Esophagus muscularis mucosa (tissue), 4 donors: Measurements from ENCODE around the gene WSCD2. TPM values are rescaled to one million over a fixed set of nuclear protein-coding genes. Genes with fewer than 3 reads are reported as not detected.

Experiments
- DNase-seq: peaks from one replicate; pipeline ENCODE4 v3.0.0-alpha.2; 2017; ENCODE audit errors: extremely low spot score
- H3K27ac ChIP-seq, 4 donors: fragments of 200-600 bp; sonication (generic); replicated peaks in 1 of 4; 1 replicate in 3 of 4; 2 replicates in 1 of 4; pipeline ENCODE4 v1.5.1; 2016 to 2019; ENCODE audit warnings: mild to moderate bottlenecking in 1 of 4
- H3K27me3 ChIP-seq, 4 donors: fragments of 200-600 bp; sonication (generic); one replicate each; pipeline versions ENCODE4 v1.5.1 to v1.6.0; 2016 to 2019
- H3K36me3 ChIP-seq, 4 donors: fragments of 200-600 bp; sonication (generic); one replicate each; pipeline ENCODE4 v1.5.1; 2016 to 2019
- H3K4me1 ChIP-seq, 4 donors: fragments of 200-600 bp; sonication (generic); one replicate each; pipeline ENCODE4 v1.5.1; 2016 to 2019
- H3K4me3 ChIP-seq, 4 donors: fragments of 200-600 bp; sonication (generic); 1 replicate in 2 of 4; 2 replicates in 2 of 4; pipeline ENCODE4 v1.5.1; 2016 to 2019; ENCODE audit warnings: mild to moderate bottlenecking in 4 of 4, moderate library complexity in 1 of 4
- H3K9me3 ChIP-seq, 4 donors: fragments of 200-600 bp; sonication (generic); 1 replicate in 3 of 4; 2 replicates in 1 of 4; pipeline ENCODE4 v1.5.1; 2016 to 2019
- EP300 ChIP-seq: sonication (generic); formaldehyde crosslinking; IDR thresholded peaks from one replicate; pipeline ENCODE4 v1.6.1; 2017; ENCODE audit warnings: antibody characterized with exemption
- POLR2A ChIP-seq: fragments of 450-650 bp; IDR thresholded peaks from one replicate; pipeline ENCODE4 v1.6.1; 2017; ENCODE audit warnings: antibody characterized with exemption, moderate library complexity, mild to moderate bottlenecking, low read depth
- POLR2AphosphoS5 ChIP-seq, 2 donors: sonication (generic); formaldehyde crosslinking; IDR thresholded peaks; one replicate each; pipeline ENCODE4 v1.6.1; 2017; ENCODE audit warnings: antibody characterized with exemption in 2 of 2
- WGBS: methylation state at CpG from one replicate; pipeline ENCODE4 v1.1.5; 2018; 5-methylcytosine and 5-hydroxymethylcytosine counted together
- intact Hi-C: fragments of 100-400 bp; cut with DNase I; formaldehyde crosslinking; loops from one replicate; pipeline ENCODE4 v1.15.1; 2023
- total RNA-seq, 4 donors: library from RNA; depleted of rRNA; stranded (reverse); fragments of >200 nt; gene quantifications; one replicate each; pipeline versions ENCODE4 v1.1.0 to v1.2.1, GENCODE V29; 2016
- TF ChIP-seq, protein P1 (sequence below), 3 experiments: fragments of 200-600 bp in 2 of 3; fragments of 450-650 bp in 1 of 3; sonication (generic) in 2 of 3; IDR thresholded peaks; one replicate each; pipeline ENCODE4 v1.5.1; 2017 to 2019; ENCODE audit warnings: antibody characterized with exemption in 3 of 3, mild to moderate bottlenecking in 2 of 3, moderate library complexity in 1 of 3

WSCD2 gene
- total RNA-seq, 4 donors from 2014 or later: 24.7 to 47.9 (median 30.4) TPM

DNA sequence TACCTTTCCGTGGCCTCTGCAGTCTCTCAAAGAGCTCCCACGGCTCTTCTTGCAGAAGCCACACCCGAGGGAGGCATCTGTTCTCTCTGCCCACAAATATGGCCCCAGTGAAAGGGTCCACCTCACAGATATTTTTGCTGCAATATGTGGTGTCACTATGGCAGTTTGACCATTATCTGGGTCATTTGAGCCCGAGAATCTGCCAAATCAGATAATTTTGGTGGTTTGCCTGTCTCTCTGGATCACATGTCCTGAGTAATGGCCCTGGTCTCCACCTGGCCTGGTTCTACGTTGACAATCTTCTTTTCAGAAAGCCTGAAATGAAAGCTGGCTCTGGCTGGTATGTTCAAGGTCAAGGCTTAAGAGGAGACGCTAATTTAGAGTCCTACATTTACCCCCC lies 5.7 kb upstream of the WSCD2 start:
- no peaks in the 10 kb centered on the region for H3K27me3 ChIP-seq
- peaks cover 0 to 52% (median 36%) of the 10 kb centered on the region in 4 donors for H3K4me1 ChIP-seq
- TF ChIP-seq, protein P1, sequence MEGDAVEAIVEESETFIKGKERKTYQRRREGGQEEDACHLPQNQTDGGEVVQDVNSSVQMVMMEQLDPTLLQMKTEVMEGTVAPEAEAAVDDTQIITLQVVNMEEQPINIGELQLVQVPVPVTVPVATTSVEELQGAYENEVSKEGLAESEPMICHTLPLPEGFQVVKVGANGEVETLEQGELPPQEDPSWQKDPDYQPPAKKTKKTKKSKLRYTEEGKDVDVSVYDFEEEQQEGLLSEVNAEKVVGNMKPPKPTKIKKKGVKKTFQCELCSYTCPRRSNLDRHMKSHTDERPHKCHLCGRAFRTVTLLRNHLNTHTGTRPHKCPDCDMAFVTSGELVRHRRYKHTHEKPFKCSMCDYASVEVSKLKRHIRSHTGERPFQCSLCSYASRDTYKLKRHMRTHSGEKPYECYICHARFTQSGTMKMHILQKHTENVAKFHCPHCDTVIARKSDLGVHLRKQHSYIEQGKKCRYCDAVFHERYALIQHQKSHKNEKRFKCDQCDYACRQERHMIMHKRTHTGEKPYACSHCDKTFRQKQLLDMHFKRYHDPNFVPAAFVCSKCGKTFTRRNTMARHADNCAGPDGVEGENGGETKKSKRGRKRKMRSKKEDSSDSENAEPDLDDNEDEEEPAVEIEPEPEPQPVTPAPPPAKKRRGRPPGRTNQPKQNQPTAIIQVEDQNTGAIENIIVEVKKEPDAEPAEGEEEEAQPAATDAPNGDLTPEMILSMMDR (IDR thresholded peaks at IDR 0.05): no peak
- no peak for TF ChIP-seq POLR2A
- no peak for TF ChIP-seq POLR2AphosphoS5 (IDR thresholded peaks at IDR 0.05)
- TF ChIP-seq EP300: no peak
- H3K9me3 ChIP-seq: peaks cover 0 to 5% (median 0%) of the 10 kb centered on the region in 4 donors
- 66% methylated on average over 6 of the region's 6 CpGs for WGBS
- H3K36me3 ChIP-seq: no peaks in the 10 kb centered on the region
- H3K4me3 ChIP-seq: no peak overlapping the region
- intact Hi-C loops: no loop called here
- no peak for DNase-seq
- peak overlapping the region in 2 of 4 donors; percentile 47 to 64 for H3K27ac ChIP-seq

DNA sequence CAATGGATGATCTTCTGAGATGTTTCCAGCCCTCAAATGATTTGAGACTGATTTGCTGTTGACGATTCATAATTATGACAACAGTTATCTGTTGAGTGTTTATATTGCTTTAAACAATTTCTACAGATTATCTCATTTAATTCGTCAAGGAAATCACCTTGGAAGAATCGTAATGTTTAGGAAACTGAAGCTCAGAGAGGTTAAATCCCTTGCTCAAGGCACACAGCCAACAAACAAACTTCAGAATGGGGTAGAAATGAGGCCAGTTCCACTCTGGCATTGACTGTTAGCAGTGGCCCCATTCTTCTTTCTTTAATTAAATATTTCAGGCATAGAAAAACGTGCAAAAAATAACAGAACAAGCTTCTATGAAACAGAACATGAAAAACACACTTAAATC lies 4.0 kb upstream of the WSCD2 start:
- no peak for DNase-seq
- Histone ChIP-seq H3K9me3 (peaks cover 0 to 5% (median 0%) of the 10 kb centered on the region in 4 donors), H3K27ac (peak overlapping the region; percentile 26 to 95 (median 50)), H3K4me3 (no peak overlapping the region), H3K4me1 (peaks cover 10 to 55% (median 42%) of the 10 kb centered on the region in 4 donors), H3K27me3 (peaks cover 0 to 16% (median 2%) of the 10 kb centered on the region in 4 donors), H3K36me3 (no peaks in the 10 kb centered on the region)
- intact Hi-C loops: no loop called here
- 35% methylated on average over 4 of the region's 4 CpGs for WGBS
- TF ChIP-seq POLR2AphosphoS5 (IDR thresholded peaks at IDR 0.05): no peak
- no peak for TF ChIP-seq POLR2A
- TF ChIP-seq EP300: no peak
- TF ChIP-seq, protein P1 (IDR thresholded peaks at IDR 0.05): no peak

DNA sequence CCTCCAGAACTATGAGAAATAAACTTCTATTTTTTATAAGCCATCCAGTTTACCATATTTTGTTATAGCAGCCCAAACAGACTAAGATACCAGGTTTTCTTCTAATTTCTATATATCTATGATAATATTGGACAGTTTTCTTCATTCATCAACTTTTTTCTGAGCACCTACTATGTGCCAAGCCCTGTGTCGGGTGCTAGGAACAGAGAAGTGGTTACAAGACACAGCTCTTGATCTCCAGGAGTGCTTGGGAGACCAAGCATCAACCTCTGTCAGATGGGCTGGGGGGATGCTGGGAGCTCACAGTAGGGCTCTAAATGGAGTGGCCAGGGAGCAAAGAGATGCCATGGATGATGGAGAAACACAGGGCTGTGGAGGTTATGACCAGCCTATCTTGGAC lies 2.9 kb upstream of the WSCD2 start:
- DNase-seq: no peak
- Histone ChIP-seq H3K27ac (peak overlapping the region; percentile 88 to 95 (median 92)), H3K9me3 (peaks cover 0 to 5% (median 0%) of the 10 kb centered on the region in 4 donors), H3K27me3 (peaks cover 0 to 18% (median 2%) of the 10 kb centered on the region in 4 donors), H3K4me1 (peaks cover 10 to 59% (median 52%) of the 10 kb centered on the region in 4 donors), H3K36me3 (no peaks in the 10 kb centered on the region), H3K4me3 (no peak overlapping the region)
- TF ChIP-seq, protein P1 (IDR thresholded peaks at IDR 0.05): no peak
- TF ChIP-seq POLR2A (no peak), POLR2AphosphoS5 (IDR thresholded peaks at IDR 0.05) (no peak), EP300 (no peak)
- intact Hi-C loops: no loop called here
- 80% methylated on average over 1 of the region's 1 CpG for WGBS

DNA sequence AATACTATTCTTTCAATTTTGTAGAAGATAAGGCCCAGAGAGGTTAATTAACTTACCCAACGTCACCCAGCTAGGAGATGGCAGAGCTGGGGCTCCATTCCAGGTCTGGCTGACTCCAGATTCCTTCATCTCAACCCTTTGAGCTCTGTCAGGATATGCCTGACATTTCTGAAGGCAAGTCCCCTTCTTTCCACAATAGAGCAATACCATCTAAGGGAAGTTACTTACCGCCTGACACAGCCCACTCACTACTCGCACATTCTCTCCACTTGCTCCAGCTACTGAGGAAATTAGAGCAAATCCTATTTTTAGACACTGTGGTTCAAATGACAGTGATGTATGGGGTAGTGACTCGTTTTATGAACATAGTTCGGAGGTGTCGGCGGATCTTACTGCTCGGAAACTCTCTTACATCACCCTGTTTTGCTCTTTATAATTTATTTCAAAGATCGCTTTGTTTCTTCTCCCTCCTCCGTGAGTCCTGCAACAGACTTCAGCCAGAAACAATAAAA lies 2.0 kb upstream of the WSCD2 start:
- no peak for TF ChIP-seq POLR2A
- peak; percentile 73 for TF ChIP-seq POLR2AphosphoS5 (IDR thresholded peaks at IDR 0.05)
- Histone ChIP-seq H3K9me3 (peaks cover 0 to 5% (median 0%) of the 10 kb centered on the region in 4 donors), H3K4me3 (peak overlapping the region in 2 of 4 donors; percentile 10 to 27), H3K36me3 (no peaks in the 10 kb centered on the region), H3K4me1 (peaks cover 10 to 61% (median 55%) of the 10 kb centered on the region in 4 donors), H3K27ac (peak overlapping the region; percentile 88 to 95 (median 92)), H3K27me3 (peaks cover 0 to 18% (median 2%) of the 10 kb centered on the region in 4 donors)
- WGBS: 22% methylated on average over 10 of the region's 10 CpGs
- no peak for DNase-seq
- intact Hi-C loops: no loop called here

DNA sequence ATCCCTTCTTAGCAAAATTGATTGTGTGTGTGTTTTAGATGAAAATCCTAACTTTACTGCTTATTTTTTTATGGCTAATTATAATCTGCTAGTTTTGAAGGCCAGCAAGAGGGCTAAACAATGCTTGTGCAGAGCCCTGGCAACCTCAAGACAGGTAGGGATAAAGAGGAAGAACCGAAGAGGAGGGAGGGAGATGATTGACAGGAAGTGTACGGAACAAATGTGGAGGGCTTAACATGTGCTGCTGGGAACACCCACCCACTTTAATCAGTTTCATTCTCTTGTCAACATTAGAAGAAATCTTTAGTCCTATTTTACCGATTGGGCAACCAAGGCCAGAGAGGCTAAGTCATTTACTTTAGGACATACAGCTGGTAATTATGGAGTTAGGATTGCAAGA lies 1.4 kb upstream of the WSCD2 start:
- Histone ChIP-seq H3K9me3 (peaks cover 0 to 3% (median 0%) of the 10 kb centered on the region in 4 donors), H3K27ac (peak overlapping the region; percentile 88 to 95 (median 92)), H3K4me1 (peaks cover 10 to 67% (median 61%) of the 10 kb centered on the region in 4 donors), H3K4me3 (peak overlapping the region in 2 of 4 donors; percentile 10 to 27), H3K27me3 (peaks cover 0 to 18% (median 2%) of the 10 kb centered on the region in 4 donors), H3K36me3 (no peaks in the 10 kb centered on the region)
- 17% methylated on average over 3 of the region's 3 CpGs for WGBS
- intact Hi-C loops: no loop called here
- TF ChIP-seq, protein P1 (IDR thresholded peaks at IDR 0.05): no peak
- TF ChIP-seq POLR2AphosphoS5 (IDR thresholded peaks at IDR 0.05) (no peak), EP300 (no peak), POLR2A (no peak)
- DNase-seq: no peak
